Endothelial cell of umbilical vein (primary cell): ENCODE measurements around the gene ZNF672. TPM values are rescaled to one million over a fixed set of nuclear protein-coding genes. Genes with fewer than 3 reads are reported as not detected.

ENCODE experiments used
- BruUV-seq: library from RNA; stranded (reverse); fragments of 400-500 nt; replicated peaks from 2 replicates; lab custom pipeline; 2021; lab: Mats Ljungman, UMichigan
- CTCF ChIA-PET: fragments of 300-600, 350-600 bp; sonication (Branson Sonifier 250); formaldehyde crosslinking; loops from one replicate; lab custom pipeline; 2021; ENCODE audit warnings: antibody characterized with exemption, inconsistent platforms; lab: Charles Lee
- POLR2A ChIA-PET: fragments of 300-600, 350-600 bp; sonication (Branson Sonifier 250); formaldehyde crosslinking; loops from one replicate; lab custom pipeline; 2021; ENCODE audit warnings: antibody characterized with exemption, inconsistent platforms; lab: Charles Lee
- DNase-seq: peaks from one replicate; pipeline ENCODE4 v3.0.0-alpha.2; 2011; ENCODE audit warnings: low read depth, low spot score
- FAIRE-seq: peaks from 2 replicates; lab custom pipeline; 2011; peaks lifted over from hg19 to GRCh38; lab: Jason Lieb, UNC
- H2AFZ ChIP-seq: 2 replicates; pipeline ENCODE4 v1.6.0; 2012; ENCODE audit warnings: low read depth, low read length, control low read depth, inconsistent platforms
- H3K27ac ChIP-seq: 2 replicates; pipeline ENCODE4 v1.5.1; 2011; ENCODE audit warnings: low read depth, mild to moderate bottlenecking, control low read depth, low read length, moderate library complexity; ENCODE audit not compliant: insufficient read depth
- H3K27me3 ChIP-seq, 2 experiments: 2 replicates each; pipeline versions ENCODE4 v1.6.0 to v1.6.1; 2011; ENCODE audit warnings: low read length in 2 of 2, mixed read lengths in 1 of 2; ENCODE audit not compliant: control insufficient read depth in 2 of 2, insufficient read depth in 2 of 2
- H3K36me3 ChIP-seq, 2 experiments: 2 replicates in 1 of 2; 3 replicates in 1 of 2; pipeline ENCODE4 v1.5.1; 2011; ENCODE audit warnings: low read length in 2 of 2, mild to moderate bottlenecking in 1 of 2, moderate library complexity in 1 of 2; ENCODE audit not compliant: control insufficient read depth in 2 of 2, insufficient read depth in 2 of 2; ENCODE audit errors: extremely low read depth in 1 of 2
- H3K4me1 ChIP-seq: 3 replicates; pipeline ENCODE4 v1.5.1; 2011; ENCODE audit warnings: mild to moderate bottlenecking, low read length; ENCODE audit not compliant: control insufficient read depth, insufficient read depth; ENCODE audit errors: extremely low read depth
- H3K4me2 ChIP-seq: 2 replicates; pipeline ENCODE4 v1.6.1; 2011; ENCODE audit warnings: low read length, control low read depth, mixed read lengths; ENCODE audit not compliant: insufficient read depth
- H3K4me3 ChIP-seq, 3 experiments: fragments of 200-600 bp in 1 of 3; sonication (generic), shearing (Covaris generic) in 1 of 3; replicated peaks in 1 of 3; 2 replicates each; pipeline ENCODE4 v1.5.1; 2011 to 2016; ENCODE audit warnings: control low read depth in 3 of 3, low read length in 3 of 3, mild to moderate bottlenecking in 2 of 3, inconsistent platforms in 1 of 3, low read depth in 1 of 3, moderate library complexity in 1 of 3; ENCODE audit not compliant: insufficient read depth in 1 of 3
- H3K79me2 ChIP-seq: 2 replicates; pipeline ENCODE4 v1.6.0; 2012; ENCODE audit warnings: low read length, inconsistent platforms; ENCODE audit not compliant: control insufficient read depth, insufficient read depth
- H3K9ac ChIP-seq: replicated peaks from 2 replicates; pipeline ENCODE3; 2011; ENCODE audit warnings: low read length, control low read depth; ENCODE audit not compliant: insufficient read depth; ENCODE audit errors: extremely low read depth
- H3K9me1 ChIP-seq: replicated peaks from 3 replicates; pipeline ENCODE4 v1.6.0; 2011; ENCODE audit warnings: mild to moderate bottlenecking, low read length; ENCODE audit not compliant: control insufficient read depth, insufficient read depth; ENCODE audit errors: extremely low read depth
- H3K9me3 ChIP-seq: replicated peaks from 2 replicates; pipeline ENCODE4 v1.5.1; 2012; ENCODE audit warnings: low read length, inconsistent platforms; ENCODE audit not compliant: control insufficient read depth, insufficient read depth
- H4K20me1 ChIP-seq: replicated peaks from 2 replicates; pipeline ENCODE3; 2011; ENCODE audit warnings: mild to moderate bottlenecking, low read length; ENCODE audit not compliant: control insufficient read depth, insufficient read depth; ENCODE audit errors: extremely low read depth
- CTCF ChIP-seq, 2 donors: IDR thresholded peaks; 1 replicate in 1 of 2; 2 replicates in 1 of 2; pipeline ENCODE4 v1.5.1; 2011; ENCODE audit warnings: low read length in 2 of 2, mild to moderate bottlenecking in 2 of 2, moderate library complexity in 2 of 2, control low read depth in 1 of 2, inconsistent platforms in 1 of 2, low read depth in 1 of 2; ENCODE audit not compliant: insufficient read depth in 1 of 2; ENCODE audit errors: extremely low read depth in 1 of 2
- EZH2 ChIP-seq: IDR thresholded peaks from 2 replicates; pipeline ENCODE4 v1.6.1; 2012; ENCODE audit warnings: borderline replicate concordance, low read depth, mild to moderate bottlenecking, moderate library complexity, low read length, inconsistent platforms; ENCODE audit not compliant: severe bottlenecking
- FOS ChIP-seq: IDR thresholded peaks from 2 replicates; pipeline ENCODE4 v1.6.1; 2011; ENCODE audit warnings: mild to moderate bottlenecking, low read length, moderate library complexity, borderline replicate concordance; ENCODE audit not compliant: insufficient read depth
- GATA2 ChIP-seq: IDR thresholded peaks from 2 replicates; pipeline ENCODE4 v1.7.0; 2011; ENCODE audit warnings: low read depth, mild to moderate bottlenecking, moderate library complexity, mixed read lengths, low read length; ENCODE audit not compliant: insufficient read length, insufficient read depth
- JUN ChIP-seq: IDR thresholded peaks from 2 replicates; pipeline ENCODE4 v1.6.1; 2011; ENCODE audit warnings: borderline replicate concordance, low read depth; ENCODE audit not compliant: insufficient read length, insufficient read depth
- MAX ChIP-seq: IDR thresholded peaks from 2 replicates; pipeline ENCODE4 v1.6.1; 2011; ENCODE audit not compliant: insufficient read depth, insufficient read length
- MYC ChIP-seq: IDR thresholded peaks from one replicate; pipeline ENCODE4 v1.6.1; 2011; ENCODE audit warnings: mild to moderate bottlenecking, low read depth, low read length
- POLR2A ChIP-seq: IDR thresholded peaks from 2 replicates; pipeline ENCODE4 v1.6.1; 2012; ENCODE audit warnings: low read depth, mild to moderate bottlenecking, control low read depth, low read length
- POLR2AphosphoS5 ChIP-seq: IDR thresholded peaks from 2 replicates; pipeline ENCODE4 v1.6.1; 2012; ENCODE audit warnings: low read depth, mild to moderate bottlenecking, control low read depth, low read length, moderate library complexity; ENCODE audit not compliant: insufficient read depth
- dilution Hi-C: fragments of 300-500 bp; cut with MboI; formaldehyde crosslinking; loops from one replicate; pipeline ENCODE4 v1.15.0; 2019; ENCODE audit warnings: low sequenced_read_pairs; ENCODE audit not compliant: extremely low pct_ligation_motif_present
- intact Hi-C: fragments of 100-400 bp; cut with micrococcal nuclease; formaldehyde crosslinking; loops from one replicate; pipeline ENCODE4 v1.10.0; 2022
- polyA plus RNA-seq, 4 experiments: library from polyadenylated mRNA; depleted of rRNA in 3 of 4; stranded (reverse) in 3 of 4; unstranded in 1 of 4; fragments of >200 nt; gene quantifications; 2 replicates each; pipeline versions ENCODE4 v1.2.1 to v1.2.3, GENCODE V29; 2011 to 2012; ENCODE audit warnings: missing spikeins in 1 of 4
- total RNA-seq: library from RNA; stranded (reverse); gene quantifications from 2 replicates; pipeline ENCODE4 v1.2.3, GENCODE V29; 2021

ZNF672 gene
- total and polyA plus RNA-seq, 2 donors (not counting 3 experiments of a cell fraction or from before 2014, with no cell fraction given), result 20.1 to 29.6 TPM

GRCh38 chr1:248873993-248874533, 36.0 kb downstream of the ZNF672 start:
- Histone ChIP-seq H3K4me2 (peak overlapping the region; percentile 60), H3K27me3 (peaks cover 0 to 3% of the 10 kb centered on the region in 2 experiments), H3K79me2 (no peaks in the 10 kb centered on the region), H2AFZ (no peak overlapping the region), H3K27ac (peak overlapping the region; percentile 38), H3K4me1 (no peaks in the 10 kb centered on the region), H3K36me3 (no peaks in the 10 kb centered on the region), H3K9me1 (no peaks in the 10 kb centered on the region), H3K9ac (no peak overlapping the region), H3K9me3 (no peaks in the 10 kb centered on the region), H3K4me3 (peak overlapping the region; percentile 49 to 72 (median 62)), H4K20me1 (no peaks in the 10 kb centered on the region)
- no TSS peak for BruUV-seq
- intact Hi-C loops, result loop anchor here (1.0 kb wide), 5 partner anchors 11 to 48 kb away; partner anchors contain the start of genes PGBD2, ZNF672 and ZNF692
- ChIA-PET POLR2A (interaction anchor here (0.9 to 2.4 kb wide), 2 partner anchors 15 to 36 kb away, joined by 3 to 9 read pairs; partner anchors contain the start of genes ZNF672 and ZNF692), CTCF (interaction anchor here (0.7 to 2.7 kb wide), 3 partner anchors 9 to 15 kb away, joined by 3 to 16 read pairs (median 7); partner anchors contain the start of gene ZNF692)
- dilution Hi-C loops, result no loop called here
- peak; percentile 93 for DNase-seq
- no peak for FAIRE-seq
- TF ChIP-seq MAX, result no peak
- peak; percentile 72 for TF ChIP-seq JUN

- no peaks in the 10 kb centered on the region for H4K20me1 ChIP-seq
- no peak for TF ChIP-seq MYC
- no peak for TF ChIP-seq EZH2
- TF ChIP-seq GATA2, result no peak
- no peak for TF ChIP-seq POLR2A
- no peak for TF ChIP-seq FOS
- TF ChIP-seq POLR2AphosphoS5, result no peak
- no peak for TF ChIP-seq JUN
- TF ChIP-seq MAX, result no peak
- TF ChIP-seq CTCF (IDR thresholded peaks at IDR 0.05; ENCODE audit: extremely low read depth in 1 of 2, insufficient read depth in 1 of 2, low read depth in 1 of 2, low read length in 2 of 2), result no peak
- no peak overlapping the region for H3K27ac ChIP-seq
- no peak overlapping the region for H3K4me2 ChIP-seq
- no peaks in the 10 kb centered on the region for H3K36me3 ChIP-seq
- DNase-seq, result no peak
- CTCF ChIA-PET, result no interaction called here
- POLR2A ChIA-PET, result no interaction called here
- dilution Hi-C loops, result no loop called here
- no peaks in the 10 kb centered on the region for H3K9me3 ChIP-seq
- no peak overlapping the region for H3K4me3 ChIP-seq
- no peak for FAIRE-seq
- peaks cover 2 to 14% of the 10 kb centered on the region in 2 experiments for H3K27me3 ChIP-seq
- H3K9me1 ChIP-seq, result no peaks in the 10 kb centered on the region
- no peaks in the 10 kb centered on the region for H3K4me1 ChIP-seq
- intact Hi-C loops, result no loop called here
- H3K79me2 ChIP-seq, result no peaks in the 10 kb centered on the region
- no peak overlapping the region for H3K9ac ChIP-seq
- no peak overlapping the region for H2AFZ ChIP-seq
- BruUV-seq, result no TSS peak
Observed at GRCh38 chr1:248881261-248881660, 43.2 kb downstream of the ZNF672 start.
